Nephron progenitor cell (in vitro differentiated cells): ENCODE results near the gene SLC46A1.
A peak's percentile ranks its signal among the peaks of the same experiment; 100 is the strongest.

Experiments
- DNase-seq: peaks from one replicate; pipeline ENCODE4 v3.0.0; 2021
- H3K27ac Mint-ChIP-seq: 2 replicates; pipeline ENCODE4 v1.8.0; 2021; ENCODE audit warnings: mild to moderate bottlenecking, moderate library complexity, mixed read lengths
- H3K27me3 Mint-ChIP-seq: 2 replicates; pipeline ENCODE4 v1.8.0; 2021; ENCODE audit warnings: mild to moderate bottlenecking, low read depth, mixed read lengths; ENCODE audit not compliant: poor library complexity
- H3K36me3 Mint-ChIP-seq: 2 replicates; pipeline ENCODE4 v1.8.0; 2021; ENCODE audit warnings: low read depth, mixed read lengths
- H3K4me1 Mint-ChIP-seq: 2 replicates; pipeline ENCODE4 v1.8.0; 2021; ENCODE audit warnings: mixed read lengths
- H3K4me3 Mint-ChIP-seq: 2 replicates; pipeline ENCODE4 v1.8.0; 2021; ENCODE audit warnings: mild to moderate bottlenecking, moderate library complexity, mixed read lengths
- H3K9me3 Mint-ChIP-seq: 2 replicates; pipeline ENCODE4 v1.8.0; 2021; ENCODE audit warnings: mild to moderate bottlenecking, moderate library complexity, mixed read lengths
- CTCF ChIP-seq: fragments of 200-600 bp; sonication (generic); IDR thresholded peaks from 2 replicates; pipeline ENCODE4 v1.5.0; 2021; ENCODE audit warnings: antibody characterized with exemption

SLC46A1 gene

GRCh38 chr17:28390984-28391383, 15.0 kb downstream of the SLC46A1 start:
- DNase-seq: no peak
- no peak for TF ChIP-seq CTCF
- H3K9me3 Mint-ChIP-seq: no peaks in the 10 kb centered on the region
- peaks cover 25% of the 10 kb centered on the region for H3K27me3 Mint-ChIP-seq
- H3K4me1 Mint-ChIP-seq: peaks cover 18% of the 10 kb centered on the region
- H3K4me3 Mint-ChIP-seq: no peak overlapping the region
- H3K36me3 Mint-ChIP-seq: peaks cover 24% of the 10 kb centered on the region
- no peak overlapping the region for H3K27ac Mint-ChIP-seq

GRCh38 chr17:28390563-28390962, 15.4 kb downstream of the SLC46A1 start:
- Mint-ChIP-seq H3K4me3 (no peak overlapping the region), H3K4me1 (peaks cover 16% of the 10 kb centered on the region), H3K27me3 (peaks cover 29% of the 10 kb centered on the region), H3K36me3 (peaks cover 24% of the 10 kb centered on the region), H3K9me3 (no peaks in the 10 kb centered on the region), H3K27ac (no peak overlapping the region)
- DNase-seq: no peak
- TF ChIP-seq CTCF: no peak

GRCh38 chr17:28390141-28390540, 15.9 kb downstream of the SLC46A1 start:
- H3K4me3 Mint-ChIP-seq: no peak overlapping the region
- peaks cover 33% of the 10 kb centered on the region for H3K27me3 Mint-ChIP-seq
- peak overlapping the region; percentile 17 for H3K27ac Mint-ChIP-seq
- no peak for TF ChIP-seq CTCF
- no peak for DNase-seq
- H3K4me1 Mint-ChIP-seq: peaks cover 12% of the 10 kb centered on the region
- peaks cover 28% of the 10 kb centered on the region for H3K36me3 Mint-ChIP-seq
- no peaks in the 10 kb centered on the region for H3K9me3 Mint-ChIP-seq

- no peak for DNase-seq
- Mint-ChIP-seq H3K9me3 (no peaks in the 10 kb centered on the region), H3K4me1 (peaks cover 7% of the 10 kb centered on the region), H3K27me3 (peaks cover 53% of the 10 kb centered on the region), H3K36me3 (peaks cover 28% of the 10 kb centered on the region), H3K4me3 (no peak overlapping the region), H3K27ac (no peak overlapping the region)
- TF ChIP-seq CTCF: no peak
Observed at GRCh38 chr17:28388106-28388505, 17.9 kb downstream of the SLC46A1 start.

- TF ChIP-seq CTCF: no peak
- Mint-ChIP-seq H3K36me3 (peaks cover 25% of the 10 kb centered on the region), H3K27me3 (peaks cover 71% of the 10 kb centered on the region), H3K9me3 (no peaks in the 10 kb centered on the region), H3K27ac (no peak overlapping the region), H3K4me1 (peaks cover 7% of the 10 kb centered on the region), H3K4me3 (no peak overlapping the region)
- DNase-seq: no peak
Observed at GRCh38 chr17:28386391-28386790, 19.6 kb downstream of the SLC46A1 start.

- Mint-ChIP-seq H3K4me1 (peaks cover 7% of the 10 kb centered on the region), H3K4me3 (peak overlapping the region; percentile 30), H3K27me3 (peaks cover 77% of the 10 kb centered on the region), H3K27ac (no peak overlapping the region), H3K36me3 (peaks cover 16% of the 10 kb centered on the region), H3K9me3 (no peaks in the 10 kb centered on the region)
- DNase-seq: no peak
- TF ChIP-seq CTCF: no peak
Observed at GRCh38 chr17:28385406-28385805, 20.6 kb downstream of the SLC46A1 start.
